Endodermal cell (in vitro differentiated cells): ENCODE measurements around the gene KRTAP10-4. TPM values are rescaled to one million over a fixed set of nuclear protein-coding genes. Genes with fewer than 3 reads are reported as not detected.

Experiments used
- DNase-seq: peaks from one replicate; pipeline ENCODE4 v3.0.0-alpha.2; 2017
- H3K27ac ChIP-seq: 2 replicates; pipeline ENCODE4 v1.5.1; 2013; ENCODE audit warnings: mild to moderate bottlenecking, low read depth, low read length, moderate library complexity
- H3K27me3 ChIP-seq: 2 replicates; pipeline ENCODE4 v1.6.1; 2013; ENCODE audit warnings: mild to moderate bottlenecking, low read length, moderate library complexity; ENCODE audit not compliant: insufficient read depth, control insufficient read depth, poor library complexity, severe bottlenecking
- H3K36me3 ChIP-seq: 2 replicates; pipeline ENCODE4 v1.7.0; 2013; ENCODE audit warnings: mild to moderate bottlenecking, low read length, moderate library complexity; ENCODE audit not compliant: control insufficient read depth, insufficient read depth
- H3K4me1 ChIP-seq: one replicate; pipeline ENCODE4 v1.7.0; 2013; ENCODE audit warnings: low read length; ENCODE audit not compliant: control insufficient read depth, insufficient read depth
- H3K4me3 ChIP-seq: 2 replicates; pipeline ENCODE4 v1.5.1; 2013; ENCODE audit warnings: mild to moderate bottlenecking, low read length, moderate library complexity
- H3K9ac ChIP-seq: 2 replicates; pipeline ENCODE4 v1.6.1; 2013; ENCODE audit warnings: mild to moderate bottlenecking, low read length, moderate library complexity; ENCODE audit not compliant: poor library complexity, severe bottlenecking; ENCODE audit errors: extremely low read depth
- H3K9me3 ChIP-seq: 2 replicates; pipeline ENCODE4 v1.6.1; 2013; ENCODE audit warnings: mild to moderate bottlenecking, low read length, moderate library complexity; ENCODE audit not compliant: control insufficient read depth
- H3K27ac Mint-ChIP-seq: 2 replicates; pipeline ENCODE4 v1.8.0; 2020; ENCODE audit warnings: mixed read lengths
- H3K27me3 Mint-ChIP-seq: 2 replicates; pipeline ENCODE4 v1.8.0; 2021; ENCODE audit warnings: mild to moderate bottlenecking, mixed read lengths; ENCODE audit not compliant: insufficient read depth
- H3K36me3 Mint-ChIP-seq: 2 replicates; pipeline ENCODE4 v1.8.0; 2020; ENCODE audit warnings: low read depth, mixed read lengths
- H3K4me1 Mint-ChIP-seq: 2 replicates; pipeline ENCODE4 v1.8.0; 2020; ENCODE audit warnings: mixed read lengths
- H3K4me3 Mint-ChIP-seq: 2 replicates; pipeline ENCODE4 v1.8.0; 2020; ENCODE audit warnings: mild to moderate bottlenecking, moderate library complexity, mixed read lengths
- H3K9me3 Mint-ChIP-seq: 2 replicates; pipeline ENCODE4 v1.8.0; 2020; ENCODE audit warnings: mild to moderate bottlenecking, mixed read lengths
- CTCF ChIP-seq: fragments of 200-600 bp; sonication (generic); conservative IDR thresholded peaks from 2 replicates; pipeline ENCODE4 v1.5.0; 2021; ENCODE audit warnings: antibody characterized with exemption, mild to moderate bottlenecking
- WGBS, 2 experiments: methylation state at CpG; one replicate each; pipeline versions ENCODE4 v1.1.5 to v1.1.7; 2013; ENCODE audit warnings: missing lambda C conversion rate in 2 of 2, mixed read lengths in 1 of 2; ENCODE audit not compliant: insufficient coverage in 1 of 2, insufficient read length in 1 of 2; 5-methylcytosine and 5-hydroxymethylcytosine counted together
- total RNA-seq, 2 donors: library from RNA; stranded (reverse); fragmentation: NEBNext Ultra II Directional in 1 of 2; extraction: Animal tissue kit (Norgen Biotek cat#: 25700) in 1 of 2; gene quantifications; 2 replicates in 1 of 2; 3 replicates in 1 of 2; pipeline ENCODE4 v1.2.1, GENCODE V29; 2021

The KRTAP10-4 gene
- total RNA-seq, 2 donors from 2014 or later = not detected

- Histone ChIP-seq H3K27ac (no peak overlapping the region), H3K4me1 (no peaks in the 10 kb centered on the region), H3K9me3 (peaks cover 26% of the 10 kb centered on the region), H3K36me3 (no peaks in the 10 kb centered on the region), H3K9ac (no peak overlapping the region), H3K27me3 (no peaks in the 10 kb centered on the region), H3K4me3 (no peak overlapping the region)
- peaks cover 34% of the 10 kb centered on the region for H3K9me3 Mint-ChIP-seq
- no peak overlapping the region for H3K27ac Mint-ChIP-seq
- no peak for DNase-seq
- H3K4me1 Mint-ChIP-seq = no peaks in the 10 kb centered on the region
- H3K36me3 Mint-ChIP-seq = peaks cover 2% of the 10 kb centered on the region
- peaks cover 2% of the 10 kb centered on the region for H3K27me3 Mint-ChIP-seq
- no peak overlapping the region for H3K4me3 Mint-ChIP-seq
- WGBS, 2 experiments = 91% methylated on average over 4 of the region's 4 CpGs; no CpG with 5 or more reads in 1 of the 2 experiments
- no peak for TF ChIP-seq CTCF
Observed at GRCh38 chr21:44611551-44611950, 38.0 kb downstream of the KRTAP10-4 start.

DNA sequence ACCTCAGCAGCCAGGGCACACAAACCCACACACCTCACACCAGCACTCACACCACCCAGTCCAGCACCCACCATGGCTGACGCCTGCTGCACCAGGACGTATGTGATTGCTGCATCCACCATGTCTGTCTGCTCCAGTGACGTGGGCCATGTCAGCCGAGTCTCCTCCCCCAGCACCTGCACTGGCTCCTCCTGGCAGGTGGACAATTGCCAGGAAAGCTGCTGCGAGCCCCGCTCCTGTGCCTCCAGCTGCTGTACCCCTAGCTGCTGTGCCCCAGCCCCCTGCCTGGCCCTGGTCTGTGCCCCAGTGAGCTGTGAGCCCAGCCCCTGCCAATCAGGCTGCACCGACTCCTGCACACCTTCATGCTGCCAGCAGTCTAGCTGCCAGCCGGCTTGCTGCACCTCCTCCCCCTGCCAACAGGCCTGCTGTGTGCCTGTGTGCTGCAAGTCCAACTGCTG is 38.5 kb downstream of the KRTAP10-4 start, which contains the start of gene KRTAP10-8:
Gene KRTAP10-8, plus strand, starts transcription at position 51 of the 458 bp plus-strand sequence. Its CDS starts 22 bp downstream, at position 73.
- Histone ChIP-seq H3K9me3 (peaks cover 24% of the 10 kb centered on the region), H3K27me3 (no peaks in the 10 kb centered on the region), H3K9ac (no peak within 1 kb of the TSS), H3K4me3 (no peak within 1 kb of the TSS), H3K4me1 (no peaks in the 10 kb centered on the region), H3K36me3 (no peaks in the 10 kb centered on the region), H3K27ac (no peak within 1 kb of the TSS)
- DNase-seq = no peak
- H3K36me3 Mint-ChIP-seq = peaks cover 2% of the 10 kb centered on the region
- no peaks in the 10 kb centered on the region for H3K4me1 Mint-ChIP-seq
- peaks cover 34% of the 10 kb centered on the region for H3K9me3 Mint-ChIP-seq
- WGBS, 2 experiments = 86 to 100% methylated on average over 2 to 8 of the region's 8 CpGs
- H3K27ac Mint-ChIP-seq = no peak within 1 kb of the TSS
- peaks cover 2% of the 10 kb centered on the region for H3K27me3 Mint-ChIP-seq
- no peak for TF ChIP-seq CTCF
- H3K4me3 Mint-ChIP-seq = no peak within 1 kb of the TSS

DNA sequence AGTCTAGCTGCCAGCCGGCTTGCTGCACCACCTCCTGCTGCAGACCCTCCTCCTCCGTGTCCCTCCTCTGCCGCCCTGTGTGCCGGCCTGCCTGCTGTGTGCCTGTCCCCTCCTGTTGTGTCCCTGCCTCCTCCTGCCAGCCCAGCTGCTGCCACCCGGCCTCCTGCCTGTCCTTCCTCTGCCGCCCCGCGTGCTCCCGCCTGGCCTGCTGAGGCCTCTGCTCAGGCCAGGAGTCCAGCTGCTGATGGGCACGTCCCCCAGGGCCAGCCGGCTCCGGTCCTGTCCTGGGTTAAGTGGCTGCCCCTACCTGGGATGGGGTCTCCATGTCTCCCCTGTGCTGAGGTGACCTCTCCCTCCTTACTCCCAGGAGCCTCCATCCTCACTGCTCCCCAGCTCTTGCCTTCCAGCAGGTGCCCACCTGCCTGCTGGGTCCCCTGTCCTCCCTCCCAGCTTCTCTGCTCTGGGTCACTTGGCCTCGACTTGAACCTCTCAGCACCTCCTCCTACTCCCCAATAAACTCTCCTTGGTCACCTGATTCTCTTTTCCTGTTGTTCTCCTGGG is 39.2 kb downstream of the KRTAP10-4 start:
- no peaks in the 10 kb centered on the region for H3K27me3 ChIP-seq
- peaks cover 2% of the 10 kb centered on the region for H3K27me3 Mint-ChIP-seq
- DNase-seq = no peak
- no peak for TF ChIP-seq CTCF
- H3K4me1 Mint-ChIP-seq = no peaks in the 10 kb centered on the region
- WGBS, 2 experiments = 84 to 90% methylated on average over 11 to 13 of the region's 13 CpGs
- no peak overlapping the region for H3K9ac ChIP-seq
- H3K36me3 ChIP-seq = no peaks in the 10 kb centered on the region
- no peak overlapping the region for H3K4me3 ChIP-seq
- no peaks in the 10 kb centered on the region for H3K4me1 ChIP-seq
- no peak overlapping the region for H3K4me3 Mint-ChIP-seq
- H3K9me3 Mint-ChIP-seq = peaks cover 34% of the 10 kb centered on the region
- H3K9me3 ChIP-seq = peaks cover 24% of the 10 kb centered on the region
- H3K27ac ChIP-seq = no peak overlapping the region
- no peak overlapping the region for H3K27ac Mint-ChIP-seq
- H3K36me3 Mint-ChIP-seq = peaks cover 2% of the 10 kb centered on the region
